ENCODE data around the gene GNMT. TPM values are rescaled to one million over a fixed set of nuclear protein-coding genes. Genes with fewer than 3 reads are reported as not detected.

GNMT gene
- polyA plus RNA-seq (2011; rRNA removed) = 0.10 and 0.39 TPM in 2 replicates
- polyA minus RNA-seq (2011; rRNA and poly(A)+ RNA removed) = 0.33 TPM in 1 of 2 replicates, not detected in the other

DNA sequence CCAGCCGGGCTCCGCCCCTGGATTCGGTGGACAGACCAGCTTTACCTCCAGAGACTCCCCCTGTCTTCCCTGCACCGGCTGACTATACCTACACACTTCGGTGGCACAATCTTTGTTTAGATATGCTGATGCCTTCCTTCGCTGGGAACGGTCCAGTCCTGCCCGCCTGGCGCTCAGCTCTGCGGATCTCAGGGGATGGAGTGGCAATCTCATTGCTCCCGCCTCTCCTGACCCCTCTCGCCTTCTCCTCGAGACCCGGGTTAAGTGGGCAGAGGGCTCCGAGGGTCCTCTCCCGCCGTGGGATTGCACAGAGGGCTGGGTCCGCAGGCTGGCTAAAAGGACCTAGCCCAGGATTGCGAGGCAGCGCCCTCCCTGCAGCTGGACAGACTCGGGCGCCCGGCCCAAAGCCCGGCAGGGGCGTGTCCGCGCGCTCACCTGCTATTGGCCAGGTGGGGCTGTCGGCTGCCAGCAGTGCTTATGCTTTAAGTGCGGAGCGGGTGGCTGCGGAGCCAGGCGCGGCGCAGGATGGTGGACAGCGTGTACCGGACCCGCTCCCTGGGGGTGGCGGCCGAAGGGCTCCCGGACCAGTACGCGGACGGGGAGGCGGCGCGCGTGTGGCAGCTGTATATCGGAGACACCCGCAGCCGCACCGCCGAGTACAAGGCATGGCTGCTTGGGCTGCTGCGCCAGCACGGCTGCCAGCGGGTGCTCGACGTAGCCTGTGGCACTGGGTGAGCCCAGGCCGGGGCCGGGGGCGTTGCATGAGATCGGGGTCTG is at the start of gene GNMT:
GNMT (plus strand) TSS at position 512 of the 777 bp plus-strand sequence; CDS start at position 526, 14 bp downstream.
- Histone ChIP-seq H3K4me3 (ENCODE audit: low read depth, low read length) (peak within 1 kb of the TSS; percentile 47), H3K36me3 (ENCODE audit: control insufficient read depth, insufficient read depth, low read length) (peaks cover 9% of the 10 kb centered on the region), H3K27me3 (ENCODE audit: control insufficient read depth, insufficient read depth, low read length) (no peaks in the 10 kb centered on the region)
- no peak for DNase-seq (ENCODE audit: low read depth)
- TF ChIP-seq, protein P1, sequence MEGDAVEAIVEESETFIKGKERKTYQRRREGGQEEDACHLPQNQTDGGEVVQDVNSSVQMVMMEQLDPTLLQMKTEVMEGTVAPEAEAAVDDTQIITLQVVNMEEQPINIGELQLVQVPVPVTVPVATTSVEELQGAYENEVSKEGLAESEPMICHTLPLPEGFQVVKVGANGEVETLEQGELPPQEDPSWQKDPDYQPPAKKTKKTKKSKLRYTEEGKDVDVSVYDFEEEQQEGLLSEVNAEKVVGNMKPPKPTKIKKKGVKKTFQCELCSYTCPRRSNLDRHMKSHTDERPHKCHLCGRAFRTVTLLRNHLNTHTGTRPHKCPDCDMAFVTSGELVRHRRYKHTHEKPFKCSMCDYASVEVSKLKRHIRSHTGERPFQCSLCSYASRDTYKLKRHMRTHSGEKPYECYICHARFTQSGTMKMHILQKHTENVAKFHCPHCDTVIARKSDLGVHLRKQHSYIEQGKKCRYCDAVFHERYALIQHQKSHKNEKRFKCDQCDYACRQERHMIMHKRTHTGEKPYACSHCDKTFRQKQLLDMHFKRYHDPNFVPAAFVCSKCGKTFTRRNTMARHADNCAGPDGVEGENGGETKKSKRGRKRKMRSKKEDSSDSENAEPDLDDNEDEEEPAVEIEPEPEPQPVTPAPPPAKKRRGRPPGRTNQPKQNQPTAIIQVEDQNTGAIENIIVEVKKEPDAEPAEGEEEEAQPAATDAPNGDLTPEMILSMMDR (IDR thresholded peaks at IDR 0.05; ENCODE audit: insufficient read depth, low read depth, low read length) = no peak
- POLR2A ChIA-PET = no interaction called here
- CTCF ChIA-PET = interaction anchor here (1.2 to 1.9 kb wide), 2 partner anchors 10 to 19 kb away, joined by 3 to 6 read pairs; no protein-coding TSS in a partner anchor

DNA sequence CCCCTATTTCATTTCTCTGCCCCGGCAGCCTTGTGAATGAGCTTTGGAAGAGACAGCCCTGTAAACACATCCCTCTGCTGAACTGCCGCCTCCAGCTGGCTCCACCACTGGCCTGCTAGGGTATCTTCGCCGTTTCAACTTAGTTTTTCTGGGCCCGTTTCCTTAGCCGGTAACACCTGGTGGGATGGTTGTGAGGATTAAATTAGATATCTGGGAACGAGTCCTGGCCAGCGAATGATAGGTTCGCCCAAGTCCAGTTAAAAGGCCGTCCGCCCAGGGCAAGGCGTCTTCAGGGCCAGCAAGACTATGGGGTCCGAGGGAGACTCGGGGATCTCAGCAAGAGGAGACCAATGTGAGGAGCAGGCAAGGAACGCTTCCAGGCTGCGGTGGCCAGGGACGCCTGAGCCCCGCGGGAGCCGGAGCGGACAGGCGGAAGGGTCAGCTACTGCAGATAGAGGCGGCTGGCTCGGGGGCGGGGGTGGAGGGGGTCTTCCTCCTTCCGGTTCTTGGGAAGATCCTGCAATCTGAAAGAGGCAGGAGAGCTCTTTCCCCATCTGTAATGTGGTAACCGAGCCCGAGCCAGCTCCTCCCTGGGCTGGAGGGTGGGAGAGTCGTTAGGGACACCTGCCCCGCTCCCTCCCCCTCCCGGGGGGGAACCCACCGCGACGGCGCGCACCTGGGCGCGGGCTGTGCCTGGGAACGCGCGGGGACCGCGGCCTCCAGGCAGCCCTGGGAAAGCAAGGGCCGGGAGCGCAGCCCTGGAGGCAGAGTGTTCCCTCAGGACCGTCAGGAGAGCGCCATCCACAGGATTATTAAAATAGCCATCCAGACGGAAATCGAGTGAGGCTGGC is 49.2 kb upstream of the GNMT start:
- POLR2A ChIA-PET = no interaction called here
- H3K4me3 ChIP-seq (ENCODE audit: low read depth, low read length) = 0 out of 2 replicates have a peak overlapping the region, but pooled peaks have one; percentile 1
- DNase-seq (ENCODE audit: low read depth) = no peak
- TF ChIP-seq, protein P1 (IDR thresholded peaks at IDR 0.05; ENCODE audit: insufficient read depth, low read depth, low read length) = no peak
- no peaks in the 10 kb centered on the region for H3K36me3 ChIP-seq (ENCODE audit: control insufficient read depth, insufficient read depth, low read length)
- peaks cover 2% of the 10 kb centered on the region for H3K27me3 ChIP-seq (ENCODE audit: control insufficient read depth, insufficient read depth, low read length)
- CTCF ChIA-PET = no interaction called here

DNA sequence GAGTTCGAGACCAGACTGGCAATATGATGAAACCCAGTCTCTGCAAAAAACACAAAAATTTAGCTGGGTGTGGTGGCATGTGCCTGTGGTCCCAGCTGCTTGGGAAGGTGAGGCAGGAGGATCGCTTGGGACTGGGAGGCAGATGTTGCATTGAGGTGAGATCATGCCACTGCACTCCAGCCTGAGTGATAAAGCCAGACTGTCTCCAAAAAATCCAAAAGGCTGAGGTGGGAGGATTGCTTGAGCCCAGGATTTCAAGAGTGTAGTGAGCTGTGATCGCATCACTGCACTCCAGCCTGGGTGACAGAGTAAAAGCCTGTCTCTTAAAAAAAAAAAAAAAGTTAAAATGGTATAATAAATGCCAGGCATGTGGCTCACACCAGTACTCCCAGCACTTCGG is 46.0 kb upstream of the GNMT start:
- no peak for DNase-seq (ENCODE audit: low read depth)
- H3K36me3 ChIP-seq (ENCODE audit: control insufficient read depth, insufficient read depth, low read length) = no peaks in the 10 kb centered on the region
- no peak overlapping the region for H3K4me3 ChIP-seq (ENCODE audit: low read depth, low read length)
- TF ChIP-seq, protein P1 (IDR thresholded peaks at IDR 0.05; ENCODE audit: insufficient read depth, low read depth, low read length) = no peak
- CTCF ChIA-PET = interaction anchor here (1.2 to 3.9 kb wide), 3 partner anchors 10 to 13 kb away, joined by 3 to 23 read pairs (median 3); no protein-coding TSS in a partner anchor
- peaks cover 2% of the 10 kb centered on the region for H3K27me3 ChIP-seq (ENCODE audit: control insufficient read depth, insufficient read depth, low read length)
- POLR2A ChIA-PET = no interaction called here

DNA sequence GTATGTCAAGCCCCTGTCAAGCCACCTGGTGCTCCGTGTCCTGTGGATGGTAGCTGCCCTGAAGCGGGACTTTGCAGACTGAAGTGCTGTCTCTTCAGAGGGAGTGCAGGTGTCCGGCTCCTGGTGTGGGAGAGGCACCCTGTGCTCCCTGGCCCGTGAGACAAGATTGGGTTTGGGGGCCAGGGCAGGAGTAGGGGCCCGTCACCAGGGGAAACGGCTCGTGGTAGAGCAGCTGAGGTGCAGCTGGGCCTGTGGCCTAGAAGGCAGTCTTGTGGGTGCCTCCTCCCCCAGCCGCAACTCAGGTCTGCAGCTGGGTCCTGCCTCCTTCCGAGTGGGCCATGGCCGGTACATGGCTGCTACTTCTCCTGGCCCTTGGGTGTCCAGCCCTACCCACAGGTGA is 44.8 kb upstream of the GNMT start, which contains the start of gene PTCRA:
PTCRA (plus strand) TSS at position 322 of the 400 bp plus-strand sequence; CDS start at position 339, 17 bp downstream.
- DNase-seq (ENCODE audit: low read depth) = no peak
- ChIA-PET CTCF (interaction anchor here (0.5 to 3.9 kb wide), 3 partner anchors 11 to 55 kb away, joined by 3 to 23 read pairs (median 3); no protein-coding TSS in a partner anchor), POLR2A (no interaction called here)
- Histone ChIP-seq H3K4me3 (ENCODE audit: low read depth, low read length) (no peak within 1 kb of the TSS), H3K36me3 (ENCODE audit: control insufficient read depth, insufficient read depth, low read length) (no peaks in the 10 kb centered on the region), H3K27me3 (ENCODE audit: control insufficient read depth, insufficient read depth, low read length) (peaks cover 2% of the 10 kb centered on the region)
- TF ChIP-seq, protein P1 (IDR thresholded peaks at IDR 0.05; ENCODE audit: insufficient read depth, low read depth, low read length) = no peak

Measured in BJ (cell line).